NT2/D1 (cell line): Measurements from ENCODE around the gene ABCC3.

ENCODE experiments used
- SUZ12 ChIP-seq: IDR thresholded peaks from 2 replicates; pipeline ENCODE4 v1.6.1; 2011; ENCODE audit not compliant: insufficient read length, insufficient read depth; ENCODE audit errors: extremely low read depth
- YY1 ChIP-seq: IDR thresholded peaks from 2 replicates; pipeline ENCODE4 v1.6.1; 2011; ENCODE audit not compliant: insufficient read length, insufficient read depth
- ZNF274 ChIP-seq: IDR thresholded peaks from 2 replicates; pipeline ENCODE4 v1.6.1; 2011; ENCODE audit warnings: mild to moderate bottlenecking, low read depth, low read length

DNA sequence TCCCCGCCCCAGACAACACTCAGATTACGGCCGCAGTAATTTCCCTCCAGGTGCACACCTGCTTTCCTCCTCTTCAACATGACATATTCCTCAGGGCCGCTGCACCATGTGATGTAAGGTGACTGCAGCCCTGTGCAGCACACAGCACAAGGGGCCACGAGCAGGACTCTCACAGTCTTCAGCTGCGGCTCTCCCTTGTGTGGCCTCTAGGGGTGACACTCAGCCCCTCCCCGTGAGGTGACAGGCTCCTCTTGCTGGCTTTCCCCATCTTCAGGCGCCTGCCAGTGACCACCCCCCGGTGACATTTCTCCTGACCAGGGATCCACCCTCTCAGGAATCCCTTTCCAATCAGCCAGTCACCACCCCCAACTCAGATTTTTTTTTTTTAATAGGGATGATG, 31.3 kb upstream of the ABCC3 start:
- TF ChIP-seq YY1 = no peak
- no peak for TF ChIP-seq SUZ12
- TF ChIP-seq ZNF274 = no peak
